SK-N-SH treated with all-trans-retinoic acid at 6 μM for 48 hours (cell line): ENCODE results near the gene ST3GAL6.

ENCODE experiments used
- ISL1 ChIP-seq: fragments of 250-450 bp; sonication (Bioruptor Pico); IDR thresholded peaks from 2 replicates; pipeline ENCODE4 v2.1.2; 2022; ENCODE audit warnings: mild to moderate bottlenecking, moderate library complexity
- ZFP3 ChIP-seq: fragments of 250-450 bp; sonication (Bioruptor Pico); IDR thresholded peaks from 2 replicates; pipeline ENCODE4 v1.5.0; 2020; ENCODE audit warnings: mild to moderate bottlenecking, moderate library complexity
- ZFP30 ChIP-seq: fragments of 450-650 bp; formaldehyde crosslinking; IDR thresholded peaks from 2 replicates; pipeline ENCODE4 v1.5.0; 2022; ENCODE audit warnings: mild to moderate bottlenecking, moderate library complexity

DNA sequence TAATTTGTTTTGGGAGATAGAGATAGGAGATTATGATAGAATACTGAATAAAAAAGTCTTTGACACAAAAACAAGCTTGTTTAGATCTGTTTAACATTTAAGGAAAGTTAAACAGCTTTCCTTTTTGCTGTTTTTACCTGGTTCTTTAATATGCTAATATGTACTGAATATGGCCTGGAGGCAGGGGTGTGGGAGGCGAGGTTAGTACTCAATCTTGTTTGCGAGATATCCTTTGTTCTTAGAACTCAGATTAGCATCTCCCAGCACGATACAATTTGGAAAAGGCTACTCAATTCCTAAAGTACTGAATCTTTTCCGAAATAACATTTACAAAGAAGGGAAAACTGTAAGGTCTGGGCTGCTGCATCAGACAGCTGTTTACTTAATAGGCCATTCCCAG lies 40.8 kb upstream of the ST3GAL6 start:
- TF ChIP-seq ZFP3 (no peak), ISL1 (CRISPR knock-in tag) (no peak), ZFP30 (CRISPR knock-in tag) (no peak)
